Erythroblast (primary cell): ENCODE data around the gene PRPH2.

Source experiments
- DNase-seq, 2 experiments: peaks; one replicate each; lab custom pipeline; 2025; lab: John Stamatoyannopoulos, UW
- GATA1 ChIP-seq: IDR thresholded peaks from 2 replicates; pipeline ENCODE4 v1.6.1; 2011; ENCODE audit warnings: low read depth, mild to moderate bottlenecking, control low read depth, low read length, moderate library complexity
- POLR2A ChIP-seq: IDR thresholded peaks from 2 replicates; pipeline ENCODE4 v1.6.1; 2011; ENCODE audit warnings: mild to moderate bottlenecking, low read length

The PRPH2 gene

DNA sequence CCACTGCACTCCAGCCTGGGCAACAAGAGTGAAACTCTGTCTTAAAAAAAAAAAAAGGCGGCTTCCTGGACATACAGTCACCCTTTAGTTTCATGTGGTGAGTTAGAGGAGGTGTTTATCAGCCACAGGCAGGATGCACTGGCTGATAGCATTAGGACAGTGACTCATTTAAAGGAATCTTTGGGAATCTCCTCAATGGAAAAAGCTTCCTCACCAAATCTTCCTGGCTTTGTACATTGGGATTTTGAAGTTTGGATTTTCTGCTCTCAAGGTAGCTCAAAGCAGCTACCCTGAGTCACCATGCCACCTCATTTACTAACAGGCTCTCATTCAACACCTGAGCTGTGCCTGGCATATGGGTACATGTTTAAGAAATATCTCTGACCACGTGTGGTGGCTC is 20.2 kb downstream of the PRPH2 start:
- DNase-seq, result no peak
- TF ChIP-seq POLR2A, result no peak
- TF ChIP-seq GATA1, result no peak

DNA sequence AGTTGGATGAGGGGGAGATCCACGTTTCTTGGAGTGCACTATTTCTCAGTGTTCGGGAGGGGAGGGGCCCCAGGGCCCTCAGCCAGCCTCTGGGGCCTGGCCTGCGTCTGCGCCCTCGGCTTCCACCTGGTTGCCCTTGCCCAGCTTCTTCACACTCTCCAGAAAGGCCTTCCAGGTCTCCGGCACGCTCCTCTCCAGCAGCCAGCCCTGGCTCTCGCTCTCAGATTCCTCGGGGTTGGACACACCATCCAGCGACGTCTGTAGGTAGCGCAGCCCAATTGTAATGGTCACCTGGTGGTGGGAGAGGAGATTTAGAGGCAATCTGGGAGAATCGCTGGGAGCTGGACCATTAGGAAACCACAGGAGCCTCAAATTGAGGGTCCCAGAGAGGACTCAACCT is 24.2 kb downstream of the PRPH2 start:
- DNase-seq, result no peak
- TF ChIP-seq POLR2A, result no peak

DNA sequence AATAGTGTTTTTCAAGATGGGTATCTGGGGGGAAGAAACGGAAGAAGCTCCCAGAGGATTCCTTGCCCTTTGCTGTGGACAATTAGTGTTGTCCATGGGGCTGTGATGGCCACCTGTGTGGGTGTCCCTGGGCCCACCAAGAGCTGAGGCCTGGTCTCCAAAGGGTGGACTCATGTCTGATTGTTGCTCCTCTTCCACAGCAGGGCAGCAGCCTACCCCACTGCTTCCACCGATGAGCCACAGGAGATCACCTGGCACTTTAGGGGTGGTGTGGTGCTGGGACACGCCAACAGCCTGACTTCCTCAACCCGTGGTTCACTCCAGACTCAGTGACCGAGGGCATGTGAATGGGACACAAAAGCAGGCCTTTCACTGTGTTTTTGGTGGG is 25.1 kb downstream of the PRPH2 start:
- TF ChIP-seq POLR2A (no peak), GATA1 (no peak)
- no peak for DNase-seq

DNA sequence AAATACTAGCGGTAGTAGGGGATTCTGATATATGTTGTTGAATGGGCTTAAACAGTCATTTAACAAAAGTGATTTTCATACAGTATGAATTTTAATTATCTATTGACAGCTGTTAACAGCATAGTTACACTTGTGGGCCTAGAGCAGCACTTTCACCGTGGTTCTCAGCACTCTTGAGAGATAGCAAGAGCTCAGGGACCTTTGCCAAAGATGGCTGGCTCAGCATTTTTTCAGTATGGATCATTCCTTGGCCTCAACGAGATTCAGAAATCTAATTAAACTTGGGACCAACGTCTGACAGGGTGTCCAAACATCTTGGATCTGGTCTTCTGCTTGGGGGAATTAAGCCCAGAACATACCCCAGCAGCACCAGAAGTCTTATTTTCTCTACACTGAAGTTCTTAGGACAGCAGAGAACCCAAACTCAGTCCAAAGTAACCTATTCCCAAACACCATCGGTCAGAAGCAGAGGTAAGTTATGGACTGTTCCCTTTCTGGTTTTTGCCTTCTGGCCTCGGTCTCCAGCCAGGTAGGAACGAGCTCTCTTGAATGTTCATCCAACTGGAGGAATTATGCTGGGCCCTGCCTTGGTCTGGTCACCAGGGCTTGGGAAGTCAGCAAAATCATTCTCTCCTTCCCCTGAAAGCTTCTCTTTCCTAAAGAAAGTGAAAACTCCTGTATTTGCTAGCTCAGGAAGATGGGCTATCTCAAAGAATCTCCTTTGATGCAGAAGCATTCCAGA is 25.7 kb downstream of the PRPH2 start:
- DNase-seq, result peak; percentile 34 to 67
- TF ChIP-seq POLR2A (no peak), GATA1 (no peak)

DNA sequence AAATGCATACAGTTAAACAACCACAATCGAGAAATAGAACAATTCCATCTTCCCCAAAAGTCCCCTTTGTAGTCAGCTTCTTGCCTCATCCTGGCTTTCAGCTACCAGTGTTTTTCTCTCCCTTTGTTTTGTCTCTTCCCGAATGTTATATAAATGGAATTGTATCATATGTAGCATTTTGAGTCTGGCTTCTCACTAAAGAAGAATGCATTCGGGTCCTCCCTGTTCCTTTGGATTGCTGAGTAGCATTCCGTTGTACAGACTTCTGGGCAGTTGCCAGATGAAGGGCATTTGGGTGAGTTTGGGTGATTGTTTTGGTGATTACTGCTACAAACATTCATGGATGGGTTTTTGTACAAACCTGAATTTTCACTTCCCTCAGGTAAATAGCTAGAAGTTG is 27.8 kb downstream of the PRPH2 start:
- DNase-seq, result no peak
- TF ChIP-seq GATA1 (no peak), POLR2A (no peak)

DNA sequence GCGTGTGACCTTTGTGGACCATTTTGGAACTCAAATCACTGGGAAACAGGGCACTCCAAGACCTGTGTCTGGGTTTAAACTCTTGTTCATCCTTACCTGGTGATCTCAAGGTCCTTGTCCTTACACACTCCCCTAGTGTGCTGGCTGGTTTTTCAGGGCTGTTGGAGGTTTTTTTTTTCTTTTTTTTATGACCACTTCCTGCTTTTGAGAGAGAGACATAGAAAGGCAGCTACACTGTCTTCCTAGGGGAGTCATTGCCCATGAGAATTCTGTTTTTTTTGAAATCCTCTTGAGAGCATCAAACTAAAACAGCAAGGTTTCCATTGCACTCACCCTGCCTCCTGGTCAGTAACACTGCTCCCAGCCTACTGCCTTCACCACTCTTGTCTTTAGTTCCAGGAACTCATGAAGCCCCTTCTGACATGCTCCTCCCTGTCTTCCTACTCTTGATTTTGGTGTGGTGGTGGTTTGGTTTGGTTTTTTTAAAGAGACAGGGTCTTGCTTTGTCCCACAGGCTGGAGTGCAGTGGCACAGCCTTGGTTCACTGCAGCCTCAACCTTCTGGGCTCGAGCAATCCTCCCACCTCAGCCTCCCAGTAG is 28.6 kb downstream of the PRPH2 start:
- TF ChIP-seq GATA1 (no peak), POLR2A (no peak)
- DNase-seq, result no peak

DNA sequence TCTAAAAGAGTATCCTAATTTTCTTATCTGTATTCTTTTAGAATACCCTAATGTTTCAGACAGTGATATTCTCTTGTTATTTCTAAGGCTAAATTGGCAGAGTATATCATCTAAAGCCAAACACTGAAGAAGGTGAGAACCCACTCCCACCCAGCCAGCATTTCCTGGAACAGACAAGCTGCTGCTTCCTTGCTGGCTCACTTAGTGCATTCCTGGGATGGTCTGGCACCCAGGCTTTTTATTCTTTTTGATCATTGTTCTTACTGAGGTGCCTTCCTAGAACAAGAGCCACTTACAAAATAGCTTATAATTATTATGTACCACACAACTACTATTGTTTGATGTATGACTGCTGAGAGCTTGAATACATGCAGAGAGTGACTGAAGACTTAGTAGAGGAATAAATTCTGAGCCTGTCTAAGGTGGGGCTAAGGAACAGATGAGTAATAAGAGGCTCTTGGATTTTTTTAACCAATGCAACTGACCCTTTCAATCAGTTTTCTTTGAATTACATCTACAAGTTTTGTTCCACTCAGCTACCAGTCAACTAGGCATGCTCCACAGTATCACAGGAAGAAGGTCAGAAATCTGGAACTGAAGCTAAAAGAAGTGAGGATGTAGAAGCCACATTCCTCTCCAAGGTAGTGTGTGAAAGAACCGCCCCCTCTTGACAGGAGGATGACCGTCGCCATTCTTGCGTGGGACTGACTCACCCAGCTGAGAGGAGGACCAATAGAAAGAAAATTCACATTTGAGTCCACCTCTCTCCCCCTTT is 30.1 kb downstream of the PRPH2 start:
- TF ChIP-seq GATA1 (no peak), POLR2A (no peak)
- peak in 1 of 2 experiments; percentile 17 for DNase-seq

DNA sequence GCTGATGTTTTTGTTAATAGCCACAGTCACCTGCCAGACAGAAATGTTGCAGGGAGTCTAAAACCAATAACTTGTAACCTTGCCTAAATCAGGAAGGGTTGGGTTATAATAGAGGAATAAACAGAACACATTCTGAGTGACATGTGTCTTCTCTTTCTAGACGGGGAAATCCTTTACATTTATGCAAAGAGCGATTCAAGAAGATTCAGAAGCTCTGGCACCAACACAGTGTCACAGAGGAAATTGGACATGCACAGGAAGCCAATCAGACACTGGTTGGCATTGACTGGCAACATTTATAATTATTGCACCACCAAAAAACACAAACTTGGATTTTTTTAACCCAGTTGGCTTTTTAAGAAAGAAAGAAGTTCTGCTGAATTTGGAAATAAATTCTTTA is 31.5 kb downstream of the PRPH2 start:
- TF ChIP-seq GATA1, result no peak
- TF ChIP-seq POLR2A, result no peak
- no peak for DNase-seq

DNA sequence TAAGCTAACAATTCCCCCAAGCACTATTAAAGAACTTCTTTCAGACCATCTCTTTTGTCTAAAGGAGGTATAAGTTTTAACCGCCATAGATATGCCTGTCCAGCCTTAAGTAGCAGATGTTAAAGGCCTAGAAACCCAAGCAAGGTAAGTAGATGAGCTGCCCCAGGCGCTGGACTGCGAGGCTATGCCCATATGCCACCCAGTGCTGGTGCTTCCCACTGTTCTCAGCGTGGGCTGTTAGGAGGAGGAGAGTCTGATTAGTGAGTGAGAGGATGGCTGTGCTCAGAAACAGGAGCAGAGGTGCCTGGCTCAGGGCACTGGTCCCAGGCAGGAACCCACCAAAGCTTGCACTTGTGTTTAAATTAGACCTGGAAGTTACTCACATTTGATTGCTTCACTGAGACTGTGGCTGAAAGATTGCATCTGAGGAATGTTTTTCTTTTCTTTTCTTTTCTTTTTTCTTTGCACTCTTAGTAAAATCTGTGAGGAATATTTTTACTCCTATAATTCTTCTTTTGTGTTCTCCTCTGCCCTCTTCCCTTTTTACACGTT is 32.2 kb downstream of the PRPH2 start:
- no peak for DNase-seq
- no peak for TF ChIP-seq POLR2A
- TF ChIP-seq GATA1, result no peak

DNA sequence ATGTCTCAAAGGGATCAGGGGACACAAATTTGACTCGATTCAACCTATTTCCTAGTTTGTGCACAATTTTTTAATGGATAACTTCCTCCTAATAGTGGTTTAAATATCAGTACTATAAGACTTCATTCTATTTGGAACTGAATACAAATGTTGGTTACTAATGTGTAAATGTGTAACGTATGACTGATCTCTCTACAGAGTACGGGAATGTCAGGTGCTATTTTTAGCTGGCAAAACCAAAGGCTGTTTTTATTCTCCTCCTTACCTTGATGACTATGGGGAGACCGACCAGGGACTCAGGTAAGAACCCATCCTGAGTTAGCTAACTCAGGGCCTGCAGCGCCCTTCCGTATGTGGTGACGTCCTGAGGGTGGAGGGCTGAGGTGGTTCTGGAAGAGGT is 33.0 kb downstream of the PRPH2 start:
- DNase-seq, result no peak
- no peak for TF ChIP-seq GATA1
- TF ChIP-seq POLR2A, result no peak

DNA sequence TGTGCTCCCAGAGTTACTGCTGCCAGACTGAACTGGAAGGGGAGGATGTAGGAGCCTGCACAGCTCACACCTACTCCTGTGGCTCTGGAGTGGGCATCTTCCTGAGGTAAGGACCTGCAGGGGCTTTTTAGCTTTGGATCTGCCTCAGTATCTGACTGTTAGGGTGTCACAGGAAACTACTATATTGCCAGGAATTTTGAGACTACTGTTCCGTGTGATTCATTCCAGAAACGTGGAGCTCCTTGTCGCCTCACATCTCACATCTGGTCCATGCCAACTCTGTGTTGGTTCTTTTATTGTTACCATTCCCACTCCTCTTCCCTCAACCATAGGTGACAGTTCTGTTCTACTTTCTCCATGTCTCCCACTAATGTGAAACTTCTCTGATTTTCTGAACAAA is 34.1 kb downstream of the PRPH2 start:
- DNase-seq, result no peak
- TF ChIP-seq GATA1 (no peak), POLR2A (no peak)

DNA sequence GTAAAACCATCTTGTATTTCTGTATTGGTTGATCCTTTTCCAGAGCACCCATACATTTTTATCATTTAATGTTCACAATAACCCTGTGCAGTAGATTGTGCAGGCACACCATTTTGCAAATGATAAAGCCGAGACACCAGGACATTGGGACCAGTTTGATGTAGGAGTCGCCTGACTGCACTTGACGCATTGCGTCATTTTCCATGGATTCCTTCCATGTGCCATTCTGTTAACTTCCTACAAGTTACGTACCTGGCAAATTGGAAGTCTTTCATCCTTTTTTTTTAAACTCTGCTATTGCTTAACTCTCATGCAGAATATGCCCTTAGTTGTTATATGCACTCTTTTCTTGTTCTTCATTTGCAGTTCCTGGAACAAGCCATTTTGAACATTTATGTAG is 43.0 kb downstream of the PRPH2 start:
- TF ChIP-seq GATA1, result no peak
- TF ChIP-seq POLR2A, result no peak
- DNase-seq, result no peak

DNA sequence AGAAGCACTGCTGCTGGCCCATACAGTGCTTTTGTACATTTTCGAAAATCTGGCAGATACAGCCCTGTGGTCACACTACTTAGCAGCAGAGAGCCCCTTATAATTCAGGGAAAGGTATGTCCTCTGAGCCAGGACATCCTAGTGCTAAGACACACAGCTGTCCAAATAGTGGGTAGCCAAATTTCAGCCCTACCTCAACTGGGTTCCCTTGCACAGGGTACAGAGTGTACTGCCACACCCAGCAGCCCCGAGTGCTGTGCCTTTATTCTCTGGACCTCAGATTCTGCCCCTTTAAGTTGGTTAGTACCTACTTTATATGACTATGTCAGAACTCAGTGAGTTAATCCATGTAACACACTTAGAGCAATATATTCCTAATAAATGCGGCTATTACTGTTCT is 47.6 kb downstream of the PRPH2 start:
- TF ChIP-seq POLR2A (no peak), GATA1 (no peak)

DNA sequence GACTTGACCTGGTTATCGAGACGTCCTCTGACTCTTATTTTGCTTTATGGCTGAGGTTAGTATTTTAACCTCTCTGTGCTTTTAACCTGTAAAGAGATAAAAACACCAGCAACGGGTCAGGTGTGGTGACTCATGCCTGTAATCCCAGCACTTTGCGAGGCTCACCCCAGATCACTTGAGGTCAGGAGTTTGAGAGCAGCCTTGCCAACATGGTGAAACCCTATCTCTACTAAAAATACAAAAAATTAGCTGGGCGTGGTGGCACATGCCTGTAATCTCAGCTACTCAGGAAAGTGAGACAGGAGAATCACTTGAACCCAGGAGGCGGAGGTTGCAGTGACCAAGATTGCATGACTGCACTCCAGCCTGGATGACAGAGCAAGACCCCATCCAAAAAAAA is 48.0 kb downstream of the PRPH2 start:
- DNase-seq, result peak; percentile 93 to 95

More for the DNA sequence above, 47.6 kb downstream of the PRPH2 start:
- DNase-seq, result no peak
